Epithelial cell of proximal tubule (primary cell): Measurements from ENCODE around the gene HLF. TPM values are rescaled to one million over a fixed set of nuclear protein-coding genes. Genes with fewer than 3 reads are reported as not detected.

Source experiments
- DNase-seq: peaks from one replicate; pipeline ENCODE4 v3.0.0-alpha.2; 2011; ENCODE audit warnings: low read depth
- H3K4me3 ChIP-seq: 2 replicates; pipeline ENCODE4 v1.5.1; 2011; ENCODE audit warnings: low read depth, mild to moderate bottlenecking, low read length
- CTCF ChIP-seq: conservative IDR thresholded peaks from 2 replicates; pipeline ENCODE4 v1.5.1; 2012; ENCODE audit warnings: low read depth, mild to moderate bottlenecking, low read length
- total RNA-seq: library from RNA; depleted of rRNA; stranded (reverse); fragments of >200 nt; gene quantifications from 2 replicates; pipeline ENCODE4 v1.2.3, GENCODE V29; 2015

HLF gene
- total RNA-seq, 1 donor from 2014 or later: 0.75 TPM

DNA sequence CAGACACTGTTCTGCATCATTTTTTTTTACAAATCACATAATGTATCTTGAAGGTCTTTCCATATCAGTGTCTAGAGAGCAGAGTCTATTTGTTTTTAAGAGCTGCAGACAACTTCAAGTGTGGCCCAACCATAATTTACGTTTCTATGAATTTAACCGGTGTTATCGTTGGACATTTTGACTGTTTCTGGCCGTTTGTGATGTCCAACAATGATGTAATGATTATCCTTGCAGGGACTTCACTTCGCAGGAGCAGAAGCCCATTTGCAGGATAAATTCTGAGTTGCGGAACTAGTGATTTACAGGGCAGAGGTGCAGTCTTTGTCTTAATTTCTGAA lies 26.9 kb upstream of the HLF start:
- H3K4me3 ChIP-seq: peak overlapping the region; percentile 75
- TF ChIP-seq CTCF: no peak
- DNase-seq: no peak

DNA sequence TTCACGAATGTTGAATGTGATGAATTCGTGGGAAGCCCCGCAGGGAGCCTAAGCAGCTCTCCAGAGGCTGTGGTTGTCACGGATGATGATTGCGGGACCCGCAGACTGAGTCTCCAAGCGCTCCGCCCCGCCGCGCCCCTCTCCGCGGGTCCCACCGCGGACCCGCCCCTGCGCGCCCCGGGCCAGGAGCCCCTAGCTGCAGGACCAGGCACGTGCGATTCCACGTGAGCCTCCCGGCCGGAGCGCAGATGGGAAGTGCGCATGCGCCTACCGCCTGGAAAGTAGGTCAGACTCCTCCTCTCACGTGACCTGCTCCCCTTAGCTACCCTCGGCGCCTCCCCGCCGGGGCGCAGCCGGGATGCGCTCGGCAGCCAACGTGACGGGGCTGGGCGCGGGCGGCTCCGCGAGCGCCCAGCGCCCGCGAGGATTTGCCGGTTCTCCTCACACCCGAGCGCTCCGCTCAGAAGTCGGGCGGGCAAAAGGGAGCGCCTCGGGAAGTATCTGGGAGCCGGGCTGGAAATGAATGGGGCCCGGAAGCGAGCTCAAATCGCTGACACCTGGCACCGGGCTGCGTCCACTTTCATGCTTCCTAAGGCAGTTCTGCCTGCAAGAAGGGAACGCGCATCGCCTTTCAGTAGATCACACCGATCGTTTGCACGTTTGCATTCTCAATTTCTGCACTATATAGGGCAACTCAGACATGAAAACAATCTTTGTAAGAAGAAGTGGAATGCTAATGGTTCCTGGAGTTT lies 26.4 kb upstream of the HLF start:
- peak overlapping the region; percentile 75 for H3K4me3 ChIP-seq
- TF ChIP-seq CTCF: no peak

DNA sequence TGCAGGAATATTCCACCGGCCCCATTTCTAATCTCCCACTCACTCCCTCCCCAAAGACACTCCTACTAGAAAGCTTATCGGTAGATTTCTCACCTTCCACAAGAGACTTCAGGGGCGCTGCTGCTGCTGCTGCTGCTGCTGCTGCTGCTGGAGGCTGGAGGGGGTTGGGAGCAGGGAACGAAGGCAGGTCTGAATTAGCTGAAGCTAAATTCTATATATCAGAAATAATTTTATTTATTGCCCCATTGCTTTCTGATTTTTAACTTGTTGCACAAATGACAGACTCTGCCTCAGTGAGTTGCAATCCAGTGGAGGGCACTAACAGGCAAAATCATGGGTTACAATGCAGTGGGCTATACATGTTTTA lies 25.8 kb upstream of the HLF start:
- TF ChIP-seq CTCF: peak; percentile 32
- H3K4me3 ChIP-seq: peak overlapping the region; percentile 75
- peak; percentile 3 for DNase-seq

More for the DNA sequence above, 26.4 kb upstream of the HLF start:
- peak; percentile 43 for DNase-seq

DNA sequence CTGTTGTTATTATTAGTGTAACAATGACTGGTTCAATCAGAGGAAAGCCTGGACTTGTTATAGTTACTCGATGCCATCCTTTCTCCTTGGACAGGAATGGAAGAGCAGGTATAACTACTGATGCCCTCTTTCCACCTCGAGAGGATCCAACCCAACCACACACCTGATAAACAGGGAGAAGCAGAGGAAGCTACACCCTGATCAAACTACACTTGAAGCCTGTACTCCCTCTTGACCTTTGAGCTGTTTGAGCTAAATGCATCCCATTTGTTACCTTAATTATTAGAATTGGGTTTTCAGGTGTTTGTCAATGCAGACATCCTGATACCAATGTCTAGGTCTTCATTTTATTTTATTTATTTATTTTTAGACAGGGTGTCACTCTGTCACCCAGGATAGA lies 23.7 kb upstream of the HLF start:
- no peak overlapping the region for H3K4me3 ChIP-seq
- no peak for DNase-seq
- TF ChIP-seq CTCF: no peak

GRCh38 chr17:55242476-55242875 lies 22.3 kb upstream of the HLF start:
- DNase-seq: no peak
- no peak overlapping the region for H3K4me3 ChIP-seq
- no peak for TF ChIP-seq CTCF

DNA sequence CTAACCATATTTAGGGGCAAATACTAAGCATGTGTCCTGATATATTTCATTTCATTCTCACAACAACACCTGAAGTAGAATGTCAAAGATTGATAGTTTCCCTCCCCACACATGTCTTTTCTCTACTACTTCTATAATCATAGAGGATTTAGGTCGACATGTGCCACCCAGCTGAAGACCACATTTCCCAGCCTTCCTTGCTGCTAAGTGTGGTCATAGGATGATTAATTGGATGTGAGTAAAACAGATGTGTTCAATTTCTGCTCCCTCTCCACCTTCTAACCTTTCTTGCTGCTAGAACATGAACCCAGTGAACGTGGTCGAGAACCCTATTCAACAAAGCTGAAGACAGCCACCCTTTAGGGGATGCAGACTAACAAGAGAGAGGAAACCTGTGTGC lies 18.8 kb upstream of the HLF start:
- DNase-seq: no peak
- no peak overlapping the region for H3K4me3 ChIP-seq
- TF ChIP-seq CTCF: no peak

DNA sequence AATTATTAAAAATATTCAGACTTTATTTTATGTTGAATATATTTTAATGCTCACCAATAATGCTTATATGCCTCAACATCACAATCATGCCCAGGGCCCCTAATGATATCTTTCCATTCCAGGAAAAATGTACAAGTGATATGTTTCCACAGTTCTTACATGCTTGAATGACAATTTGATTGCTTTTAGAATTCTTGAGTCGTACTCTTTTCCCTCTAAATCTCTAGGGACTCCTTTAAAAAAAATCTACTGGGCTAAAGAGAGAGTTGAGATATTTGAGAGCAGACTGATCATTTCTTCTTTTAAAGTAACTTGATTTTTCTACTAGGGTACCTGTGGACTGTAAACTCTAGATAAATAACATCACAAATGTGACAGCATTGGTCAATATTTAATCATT lies 18.2 kb upstream of the HLF start:
- DNase-seq: no peak
- TF ChIP-seq CTCF: no peak
- H3K4me3 ChIP-seq: no peak overlapping the region
